ENCODE data around the gene ATP8A2. TPM values are rescaled to one million over a fixed set of nuclear protein-coding genes. Genes with fewer than 3 reads are reported as not detected.

Gene ATP8A2
- total RNA-seq, 1 experiment from 2014 or later = 0.34 TPM

DNA sequence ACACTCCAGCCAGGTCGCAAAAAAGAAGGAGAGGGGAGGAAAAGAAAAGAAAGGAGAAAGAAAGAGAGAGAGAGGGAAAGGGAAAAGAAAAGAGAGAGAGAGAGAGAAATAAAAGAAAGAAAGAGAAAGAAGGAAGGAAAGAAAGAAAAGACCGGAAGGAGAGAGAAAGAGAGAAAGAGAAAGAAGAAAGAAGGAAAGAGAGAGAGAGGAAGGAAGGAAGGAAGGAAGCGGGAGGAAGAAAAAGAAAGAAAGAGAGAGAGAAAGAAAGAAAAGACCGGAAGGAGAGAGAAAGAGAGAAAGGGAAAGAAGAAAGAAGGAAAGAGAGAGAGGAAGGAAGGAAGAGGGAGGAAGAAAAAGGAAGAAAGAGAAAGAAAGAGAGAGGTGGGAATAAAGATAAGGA is 359.3 kb downstream of the ATP8A2 start:
- DNase-seq = no peak
- H3K27me3 ChIP-seq = no peaks in the 10 kb centered on the region
- H3K27ac ChIP-seq = peak overlapping the region; percentile 92

DNA sequence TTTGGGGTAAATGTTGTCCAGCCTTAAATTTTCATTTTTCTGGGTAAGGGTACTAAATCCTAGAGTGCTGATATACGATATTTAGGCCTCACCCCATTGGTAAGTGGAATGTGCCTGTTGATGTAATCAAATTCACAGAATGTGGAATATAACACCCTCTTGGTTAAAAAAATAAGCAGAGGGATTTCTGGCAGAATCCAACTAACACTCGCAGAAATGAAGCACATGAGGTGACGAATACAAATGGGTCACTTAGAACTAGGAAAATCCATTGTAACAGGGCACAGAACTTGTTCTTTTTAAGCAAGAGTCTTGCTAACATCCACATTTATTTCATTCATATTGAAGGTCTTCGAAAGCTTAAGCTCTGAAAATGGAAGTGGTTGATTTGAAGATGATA is 359.8 kb downstream of the ATP8A2 start:
- Histone ChIP-seq H3K36me3 (no peaks in the 10 kb centered on the region), H3K9me3 (replicated peaks) (no peaks in the 10 kb centered on the region), H3K4me3 (peak overlapping the region; percentile 43), H3K27me3 (no peaks in the 10 kb centered on the region), H3K4me1 (peaks cover 40% of the 10 kb centered on the region), H3K27ac (peak overlapping the region; percentile 92)
- DNase-seq = peak in 1 of 2 experiments; percentile 76

More for the DNA sequence above, 359.3 kb downstream of the ATP8A2 start:
- Histone ChIP-seq H3K36me3 (no peaks in the 10 kb centered on the region), H3K9me3 (replicated peaks) (no peaks in the 10 kb centered on the region), H3K4me3 (no peak overlapping the region; the same call in 1 of the 2 replicates), H3K4me1 (peaks cover 40% of the 10 kb centered on the region)

DNA sequence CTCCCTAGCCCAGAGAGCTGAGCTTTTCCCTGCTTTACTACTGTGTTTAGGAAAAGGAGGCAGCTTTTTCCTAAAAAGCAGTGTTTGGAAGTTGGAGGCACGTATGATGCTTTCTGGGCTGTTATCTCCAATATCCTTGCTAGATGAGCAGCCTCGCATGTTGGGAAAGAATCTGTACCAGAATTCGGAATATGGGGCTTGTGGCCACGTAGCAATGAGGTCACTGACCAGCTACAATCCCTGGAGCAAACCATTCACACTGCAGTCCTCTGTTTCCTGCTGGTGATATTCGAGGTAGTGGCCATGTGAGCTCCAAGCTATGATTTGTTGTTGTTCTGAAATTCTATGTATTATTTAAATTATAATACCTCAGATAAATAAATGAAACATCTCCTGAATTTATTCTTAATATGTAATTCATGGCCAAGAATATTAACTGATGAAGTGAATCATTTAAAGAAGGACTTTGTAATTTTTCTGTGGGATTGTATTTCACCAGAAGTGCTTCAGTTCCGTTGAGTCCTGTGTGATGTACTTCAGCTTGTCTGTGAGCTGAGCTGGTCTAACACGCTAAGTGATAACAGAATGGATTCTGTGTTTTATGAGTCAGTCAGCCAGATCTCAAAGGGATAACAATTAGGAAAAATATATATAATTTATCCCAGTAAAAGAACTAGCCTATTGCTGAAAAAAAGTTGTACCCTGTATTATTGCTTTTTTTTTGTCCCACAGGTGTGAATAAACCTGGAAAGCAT is 360.5 kb downstream of the ATP8A2 start:
- Histone ChIP-seq H3K27me3 (no peaks in the 10 kb centered on the region), H3K4me3 (peak overlapping the region; percentile 43), H3K4me1 (peaks cover 40% of the 10 kb centered on the region), H3K36me3 (no peaks in the 10 kb centered on the region), H3K27ac (peak overlapping the region; percentile 92), H3K9me3 (replicated peaks) (no peaks in the 10 kb centered on the region)
- peak; percentile 76 to 84 for DNase-seq

DNA sequence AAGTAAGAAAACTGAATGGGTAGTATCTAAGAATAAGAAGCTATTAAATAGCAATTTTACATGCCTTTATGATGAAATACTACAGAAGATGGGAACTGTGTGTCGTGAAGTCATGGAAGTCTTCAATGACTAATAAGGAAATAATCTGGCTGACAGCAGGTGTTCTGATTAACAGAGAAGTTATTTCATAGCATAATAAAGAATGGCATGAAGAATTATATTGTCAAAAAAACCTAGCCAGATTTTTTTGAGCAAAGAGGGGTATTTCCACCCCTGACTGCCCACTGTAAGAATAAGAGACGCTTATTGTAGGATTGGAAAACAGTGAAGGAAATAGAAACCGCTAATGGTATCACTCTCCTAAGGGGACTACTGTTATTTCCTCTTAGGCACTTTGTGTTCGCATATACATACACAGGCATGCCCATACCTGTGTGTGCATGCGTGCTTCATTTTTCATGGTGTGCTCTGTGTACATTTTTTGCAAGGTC is 361.3 kb downstream of the ATP8A2 start:
- H3K27ac ChIP-seq = peak overlapping the region; percentile 92

DNA sequence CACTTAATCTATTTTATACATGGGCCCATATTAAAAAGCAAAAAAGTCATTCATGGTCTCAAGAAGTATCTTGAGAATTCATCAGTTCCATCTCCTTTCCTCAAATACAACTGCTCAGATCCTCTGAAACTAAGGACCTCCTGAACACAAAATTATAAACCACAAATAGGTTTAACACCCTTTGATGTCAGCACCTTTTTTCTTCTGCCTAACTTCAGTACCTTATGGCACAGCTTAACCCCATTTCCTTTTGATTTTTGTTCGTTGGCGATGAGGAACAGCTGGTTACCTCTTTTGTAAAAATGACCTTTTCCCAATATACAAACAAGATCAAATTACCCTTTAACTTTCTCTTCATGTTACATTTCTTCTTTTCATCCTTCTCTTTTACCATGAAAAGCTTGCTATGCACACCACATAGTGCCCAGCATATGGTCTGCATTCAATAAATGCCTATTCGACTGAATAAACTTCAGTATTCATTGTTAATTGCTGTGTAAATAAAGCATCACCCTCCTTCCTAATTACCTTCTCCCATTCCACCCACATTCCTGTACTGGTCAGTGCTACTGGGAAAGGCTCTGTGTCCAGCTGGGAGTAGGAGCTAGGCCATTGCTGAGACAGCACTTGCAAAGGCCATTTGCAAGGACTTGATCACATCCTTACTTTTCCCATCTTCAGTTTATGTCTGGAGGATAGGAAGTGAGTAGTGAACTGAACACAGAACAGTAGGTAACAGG is 362.1 kb downstream of the ATP8A2 start:
- H3K4me3 ChIP-seq = no peak overlapping the region
- H3K27ac ChIP-seq = peak overlapping the region; percentile 92
- no peaks in the 10 kb centered on the region for H3K36me3 ChIP-seq
- H3K4me1 ChIP-seq = peaks cover 53% of the 10 kb centered on the region
- peak in 1 of 2 experiments; percentile 39 for DNase-seq
- H3K27me3 ChIP-seq = no peaks in the 10 kb centered on the region
- H3K9me3 ChIP-seq (replicated peaks) = no peaks in the 10 kb centered on the region

More for the DNA sequence above, 361.3 kb downstream of the ATP8A2 start:
- Histone ChIP-seq H3K4me3 (no peak overlapping the region), H3K4me1 (peaks cover 45% of the 10 kb centered on the region), H3K27me3 (no peaks in the 10 kb centered on the region), H3K9me3 (replicated peaks) (no peaks in the 10 kb centered on the region), H3K36me3 (no peaks in the 10 kb centered on the region)
- peak in 1 of 2 experiments; percentile 53 for DNase-seq

DNA sequence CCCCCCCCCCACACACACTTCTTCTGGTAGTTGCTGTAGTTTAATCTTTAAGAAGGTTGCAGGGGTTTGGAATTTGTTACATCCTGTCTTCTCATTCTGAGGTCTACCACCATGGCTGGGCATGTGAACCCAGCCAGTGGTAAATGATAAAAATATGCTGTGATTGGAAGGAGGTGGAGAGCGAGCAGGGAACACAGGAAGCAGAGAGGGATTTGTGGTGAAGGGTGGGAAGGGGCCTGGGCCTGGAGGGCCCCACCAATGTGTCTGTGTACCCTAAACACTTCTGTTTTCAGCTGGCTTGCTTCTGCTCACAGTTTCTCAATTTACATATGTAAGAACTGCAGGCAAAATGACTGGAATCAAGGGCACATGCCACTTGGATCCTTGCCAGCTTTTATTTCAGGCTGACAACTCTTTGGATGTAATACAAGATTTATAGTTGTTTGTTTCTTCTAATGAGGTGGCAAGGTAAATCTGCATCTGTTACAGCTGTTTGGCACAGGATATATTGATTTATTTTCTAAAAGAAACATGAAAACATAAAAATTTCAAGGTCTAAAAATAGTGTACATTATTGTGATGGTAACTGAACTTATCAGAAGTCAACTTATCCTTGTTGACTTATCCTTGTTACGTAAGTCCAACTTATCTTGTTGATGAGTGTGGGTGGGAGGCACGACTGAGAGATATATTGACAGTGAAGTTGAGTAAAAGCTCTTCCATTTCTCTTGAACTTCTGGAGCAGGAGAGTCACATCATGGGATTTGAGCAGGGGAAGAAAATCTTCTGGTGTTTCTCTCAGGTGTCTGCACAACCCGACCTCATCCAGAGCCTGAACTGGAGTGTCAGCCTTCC is 366.8 kb downstream of the ATP8A2 start:
- DNase-seq = peak; percentile 68 to 80
- Histone ChIP-seq H3K4me1 (peaks cover 36% of the 10 kb centered on the region), H3K4me3 (no peak overlapping the region), H3K36me3 (no peaks in the 10 kb centered on the region), H3K9me3 (replicated peaks) (no peaks in the 10 kb centered on the region), H3K27ac (peak overlapping the region; percentile 46), H3K27me3 (no peaks in the 10 kb centered on the region)

DNA sequence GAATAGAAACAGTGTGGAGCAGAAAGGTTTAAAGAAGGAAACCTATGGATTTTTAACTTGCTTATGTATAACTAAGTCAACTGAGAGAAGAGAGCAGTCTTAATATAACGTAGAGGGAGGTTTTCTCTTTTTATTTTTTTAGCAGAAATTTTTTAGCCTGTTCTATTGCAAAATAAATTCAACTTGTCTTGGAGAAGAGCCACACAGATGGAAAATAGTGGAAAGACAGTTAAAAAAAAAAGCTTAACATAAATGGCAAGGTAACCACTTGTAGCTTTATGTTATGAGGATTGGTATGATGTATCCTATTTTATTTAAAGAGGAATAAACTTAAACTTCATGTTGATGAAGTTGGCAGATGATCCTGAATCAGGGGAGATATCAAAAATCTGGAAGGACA is 367.6 kb downstream of the ATP8A2 start:
- DNase-seq = no peak
- no peak overlapping the region for H3K27ac ChIP-seq

DNA sequence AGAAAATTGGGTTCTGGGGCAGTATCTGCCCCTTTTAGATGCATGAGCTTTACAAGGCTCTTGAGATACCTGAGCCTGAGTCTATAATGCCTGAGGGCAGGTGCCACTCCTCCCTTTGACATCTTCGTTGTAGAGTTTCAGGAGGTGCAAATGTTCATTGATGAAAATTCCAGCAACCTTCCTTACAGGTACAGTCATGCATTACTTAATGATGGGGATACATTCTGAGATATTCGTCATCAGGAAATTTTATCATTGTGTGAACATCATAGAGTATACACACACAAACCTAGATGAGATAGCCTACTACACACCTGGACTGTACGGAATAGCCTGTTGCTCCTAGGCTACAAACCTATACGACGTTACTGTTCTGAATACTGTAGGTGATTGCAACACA is 370.0 kb downstream of the ATP8A2 start:
- no peak overlapping the region for H3K4me3 ChIP-seq

More for the DNA sequence above, 367.6 kb downstream of the ATP8A2 start:
- no peaks in the 10 kb centered on the region for H3K9me3 ChIP-seq (replicated peaks)
- no peaks in the 10 kb centered on the region for H3K36me3 ChIP-seq
- H3K4me1 ChIP-seq = peaks cover 36% of the 10 kb centered on the region
- no peaks in the 10 kb centered on the region for H3K27me3 ChIP-seq
- no peak overlapping the region for H3K4me3 ChIP-seq

DNA sequence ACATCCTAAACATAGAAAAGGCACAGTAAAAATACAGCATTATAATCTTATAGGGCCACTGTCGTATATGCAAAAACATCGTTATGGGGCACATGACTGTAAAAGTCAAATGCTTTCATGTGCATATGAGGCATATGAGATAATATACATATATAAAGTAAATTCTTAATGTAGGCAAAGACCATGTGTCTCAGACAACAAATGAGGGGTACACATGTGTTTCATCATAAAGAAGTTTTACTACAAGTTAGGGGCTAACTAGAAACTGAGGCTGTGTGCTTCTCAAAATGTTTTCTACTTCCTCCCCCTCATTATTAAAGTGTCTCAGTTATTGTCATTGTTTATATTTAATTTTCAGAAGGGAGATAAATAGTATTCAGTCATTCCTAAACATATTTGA is 370.4 kb downstream of the ATP8A2 start:
- DNase-seq = no peak
- H3K4me1 ChIP-seq = peaks cover 37% of the 10 kb centered on the region
- H3K27me3 ChIP-seq = no peaks in the 10 kb centered on the region
- no peaks in the 10 kb centered on the region for H3K36me3 ChIP-seq
- no peaks in the 10 kb centered on the region for H3K9me3 ChIP-seq (replicated peaks)
- H3K4me3 ChIP-seq = no peak overlapping the region
- no peak overlapping the region for H3K27ac ChIP-seq

More for the DNA sequence above, 370.0 kb downstream of the ATP8A2 start:
- no peaks in the 10 kb centered on the region for H3K27me3 ChIP-seq
- no peak for DNase-seq
- peaks cover 37% of the 10 kb centered on the region for H3K4me1 ChIP-seq
- no peaks in the 10 kb centered on the region for H3K36me3 ChIP-seq
- H3K9me3 ChIP-seq (replicated peaks) = no peaks in the 10 kb centered on the region
- no peak overlapping the region for H3K27ac ChIP-seq

DNA sequence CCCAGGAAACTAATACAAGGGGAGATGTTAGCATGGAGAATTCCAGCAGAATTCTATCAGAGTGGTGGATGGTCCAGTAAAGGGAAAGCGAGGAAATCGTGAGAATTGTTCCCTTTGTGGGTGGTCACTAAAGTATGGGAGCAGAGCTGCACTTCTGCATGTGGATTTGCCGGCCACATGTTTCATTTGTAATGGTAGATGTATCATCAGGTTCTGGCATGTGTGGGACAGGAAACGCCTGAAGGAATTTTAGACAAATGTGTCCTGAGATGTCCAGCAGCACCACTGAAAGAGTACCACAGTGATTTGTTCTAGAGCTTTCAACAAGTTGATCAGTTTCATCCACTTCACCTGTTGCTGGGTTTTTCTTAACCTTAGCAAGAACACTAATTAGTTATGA is 371.6 kb downstream of the ATP8A2 start:
- peak overlapping the region; percentile 49 for H3K27ac ChIP-seq
- H3K4me3 ChIP-seq = no peak overlapping the region

DNA sequence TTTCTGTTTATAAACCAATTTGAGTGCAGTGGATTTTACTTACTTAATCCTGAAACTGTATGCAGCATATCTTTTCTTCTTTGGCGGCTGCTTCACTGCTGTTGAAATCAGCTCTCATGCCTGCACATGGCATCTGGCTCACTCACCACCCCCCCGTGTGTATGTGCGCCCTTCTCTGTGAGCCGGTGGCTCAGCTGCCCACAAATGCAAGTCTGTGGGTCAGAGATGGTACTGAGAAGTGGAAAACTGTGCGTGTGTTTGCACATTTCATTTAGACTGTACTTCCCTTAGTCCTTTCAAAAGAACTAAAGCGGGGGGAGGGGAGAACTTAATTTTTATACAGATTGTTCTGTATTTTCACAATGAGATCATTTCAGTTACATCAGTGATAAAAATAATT is 372.4 kb downstream of the ATP8A2 start:
- Histone ChIP-seq H3K4me1 (peaks cover 21% of the 10 kb centered on the region), H3K27me3 (no peaks in the 10 kb centered on the region), H3K9me3 (replicated peaks) (no peaks in the 10 kb centered on the region), H3K4me3 (no peak overlapping the region), H3K36me3 (no peaks in the 10 kb centered on the region), H3K27ac (peak overlapping the region; percentile 49; the same call in 1 of the 2 replicates)
- peak; percentile 13 to 27 for DNase-seq

More for the DNA sequence above, 371.6 kb downstream of the ATP8A2 start:
- Histone ChIP-seq H3K9me3 (replicated peaks) (no peaks in the 10 kb centered on the region), H3K27me3 (no peaks in the 10 kb centered on the region), H3K36me3 (no peaks in the 10 kb centered on the region), H3K4me1 (peaks cover 28% of the 10 kb centered on the region)
- peak; percentile 67 to 78 for DNase-seq

DNA sequence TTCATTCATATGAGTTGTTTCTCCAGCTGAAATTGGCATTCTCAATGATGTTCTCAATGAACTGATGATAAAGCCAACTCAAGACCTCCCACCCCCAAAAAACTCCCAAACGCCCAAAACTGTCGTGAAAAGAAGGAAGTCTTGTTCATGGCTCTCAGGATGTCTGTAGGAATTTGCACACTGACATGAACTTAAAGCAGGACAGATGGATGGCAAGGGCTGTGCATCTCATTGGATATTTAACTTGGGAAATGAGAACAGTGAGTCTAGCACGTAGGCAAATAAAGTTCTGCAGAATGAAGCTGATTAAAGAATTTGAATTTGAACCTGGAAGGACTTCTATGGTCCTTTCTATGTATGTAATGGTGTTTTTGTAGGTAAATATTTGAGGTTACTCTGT is 374.4 kb downstream of the ATP8A2 start:
- Histone ChIP-seq H3K27ac (no peak overlapping the region), H3K36me3 (no peaks in the 10 kb centered on the region), H3K27me3 (no peaks in the 10 kb centered on the region), H3K9me3 (replicated peaks) (no peaks in the 10 kb centered on the region), H3K4me3 (no peak overlapping the region), H3K4me1 (peaks cover 19% of the 10 kb centered on the region)
- no peak for DNase-seq

DNA sequence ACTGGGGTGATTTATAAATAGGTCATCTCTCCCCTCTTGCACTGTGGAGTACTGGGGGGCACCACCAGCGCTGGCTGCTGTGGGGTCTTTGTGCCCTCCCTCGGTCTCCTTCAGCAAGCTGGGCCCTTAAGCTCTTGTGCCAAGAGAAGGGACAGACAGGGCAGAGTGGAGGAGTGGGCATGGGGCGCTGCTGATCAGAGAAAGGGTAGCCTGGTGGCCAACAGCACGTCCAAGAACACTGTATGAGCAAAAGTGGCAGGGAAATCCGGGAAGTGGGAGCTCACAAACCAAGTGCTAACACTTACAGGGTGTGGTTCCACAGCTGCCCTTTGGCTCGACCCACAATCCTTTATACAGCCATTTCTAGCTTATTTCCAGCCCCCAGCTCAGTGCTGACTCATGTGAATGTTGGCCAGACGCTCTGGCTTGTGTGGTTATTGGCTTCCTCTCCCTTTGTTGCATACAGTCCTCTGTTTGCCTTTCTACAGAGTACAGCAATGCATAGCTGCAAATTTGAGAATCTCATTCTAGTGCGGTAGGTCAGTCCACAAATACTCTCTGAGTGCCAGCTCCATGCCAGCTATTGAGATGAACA is 381.3 kb downstream of the ATP8A2 start:
- H3K27ac ChIP-seq = peak overlapping the region; percentile 22
- no peak overlapping the region for H3K4me3 ChIP-seq
- peaks cover 15% of the 10 kb centered on the region for H3K4me1 ChIP-seq
- no peaks in the 10 kb centered on the region for H3K36me3 ChIP-seq
- H3K27me3 ChIP-seq = no peaks in the 10 kb centered on the region
- H3K9me3 ChIP-seq (replicated peaks) = no peaks in the 10 kb centered on the region
- DNase-seq = peak; percentile 61 to 70

DNA sequence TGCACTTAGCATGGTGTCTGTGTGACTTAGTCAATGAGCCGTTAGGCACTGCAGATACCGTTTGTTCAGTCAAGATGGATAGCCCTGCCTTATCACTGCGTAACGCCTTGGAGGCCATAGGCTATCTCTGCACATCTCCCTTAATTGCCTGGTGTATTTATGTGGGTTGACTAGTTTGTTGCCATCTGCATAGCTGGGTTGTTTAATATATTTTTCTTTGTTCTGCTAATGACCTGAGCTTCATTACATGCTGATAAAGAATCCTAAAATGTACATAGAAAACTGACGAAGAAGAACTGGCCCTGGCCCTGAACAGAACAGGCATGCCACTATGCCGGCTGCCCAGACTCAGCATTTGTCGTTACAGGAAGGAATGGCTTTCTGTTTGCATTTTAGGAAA is 382.2 kb downstream of the ATP8A2 start:
- Histone ChIP-seq H3K27me3 (no peaks in the 10 kb centered on the region), H3K4me1 (peaks cover 15% of the 10 kb centered on the region), H3K4me3 (no peak overlapping the region), H3K27ac (no peak overlapping the region; the same call in 1 of the 2 replicates), H3K9me3 (replicated peaks) (no peaks in the 10 kb centered on the region), H3K36me3 (no peaks in the 10 kb centered on the region)
- DNase-seq = no peak

Data from SJCRH30 (cell line).